SK-N-SH (cell line): ENCODE measurements around the gene ASCC1. TPM values are rescaled to one million over a fixed set of nuclear protein-coding genes. Genes with fewer than 3 reads are reported as not detected.

Experiments used
- CTCF ChIA-PET: fragments of 300-600, 350-600 bp; formaldehyde crosslinking; extraction: SDS; loops from one replicate; lab custom pipeline; 2021; lab: Yijun Ruan, JAX
- POLR2A ChIA-PET: fragments of 350-600 bp; sonication (Branson Sonifier 250); formaldehyde crosslinking; extraction: SDS; loops from one replicate; lab custom pipeline; 2020; ENCODE audit warnings: antibody characterized with exemption, inconsistent platforms; lab: Yijun Ruan, JAX
- DNase-seq: peaks from one replicate; pipeline ENCODE4 v3.0.0; 2012
- H2AFZ ChIP-seq: fragments of 200-600 bp; sonication (generic); 2 replicates; pipeline ENCODE4 v1.8.1; 2016; ENCODE audit warnings: antibody characterized with exemption, mild to moderate bottlenecking, low read depth
- H3F3A ChIP-seq: fragments of 200-600 bp; sonication (generic); replicated peaks from 2 replicates; pipeline ENCODE3; 2016; ENCODE audit warnings: antibody characterized with exemption, mild to moderate bottlenecking; ENCODE audit not compliant: insufficient read depth
- H3K27ac ChIP-seq, 2 experiments: fragments of 200-500 bp in 1 of 2; fragments of 200-600 bp in 1 of 2; sonication (Bioruptor generic) in 1 of 2; sonication (generic), shearing (Covaris generic) in 1 of 2; 2 replicates each; pipeline versions ENCODE4 v1.5.1 to v1.6.1; 2014 to 2016; ENCODE audit warnings: low read depth in 2 of 2, inconsistent platforms in 1 of 2, low read length in 1 of 2, mild to moderate bottlenecking in 1 of 2, mixed read lengths in 1 of 2
- H3K27me3 ChIP-seq: fragments of 200-600 bp; sonication (generic), shearing (Covaris generic); 2 replicates; pipeline ENCODE4 v1.6.1; 2016; ENCODE audit warnings: mixed run types; ENCODE audit not compliant: insufficient read depth
- H3K36me3 ChIP-seq, 2 experiments: fragments of 200-500 bp in 1 of 2; fragments of 200-600 bp in 1 of 2; sonication (Bioruptor generic) in 1 of 2; sonication (generic) in 1 of 2; replicated peaks in 1 of 2; 2 replicates each; pipeline versions ENCODE3 to v1.5.1; 2014 to 2016; ENCODE audit warnings: low read length in 1 of 2, mild to moderate bottlenecking in 1 of 2; ENCODE audit not compliant: insufficient read depth in 2 of 2, control insufficient read depth in 1 of 2
- H3K4me1 ChIP-seq, 2 experiments: fragments of 200-500 bp in 1 of 2; fragments of 200-600 bp in 1 of 2; sonication (Bioruptor generic) in 1 of 2; sonication (generic), shearing (Covaris generic) in 1 of 2; 2 replicates each; pipeline versions ENCODE4 v1.5.1 to v1.6.1; 2014 to 2016; ENCODE audit warnings: low read depth in 1 of 2, low read length in 1 of 2, mixed run types in 1 of 2; ENCODE audit not compliant: insufficient read depth in 2 of 2, control insufficient read depth in 1 of 2
- H3K4me2 ChIP-seq: fragments of 200-600 bp; sonication (generic), shearing (Covaris generic); 2 replicates; pipeline ENCODE4 v1.6.1; 2017; ENCODE audit warnings: mixed run types
- H3K4me3 ChIP-seq, 2 experiments: fragments of 200-500 bp in 1 of 2; fragments of 200-600 bp in 1 of 2; sonication (Bioruptor generic) in 1 of 2; sonication (generic), shearing (Covaris generic) in 1 of 2; 2 replicates each; pipeline versions ENCODE4 v1.5.1 to v1.8.1; 2014 to 2016; ENCODE audit warnings: low read depth in 2 of 2, inconsistent platforms in 1 of 2, low read length in 1 of 2, mild to moderate bottlenecking in 1 of 2, mixed read lengths in 1 of 2, moderate library complexity in 1 of 2
- H3K79me2 ChIP-seq: fragments of 200-600 bp; sonication (generic); 2 replicates; pipeline ENCODE4 v1.8.1; 2017; ENCODE audit warnings: mild to moderate bottlenecking; ENCODE audit not compliant: insufficient read depth
- H3K9ac ChIP-seq: fragments of 200-600 bp; sonication (generic); 2 replicates; pipeline ENCODE4 v1.6.1; 2017; ENCODE audit warnings: mixed run types
- H3K9me2 ChIP-seq: fragments of 200-600 bp; sonication (generic); 2 replicates; pipeline ENCODE4 v1.6.1; 2017; ENCODE audit warnings: mixed run types
- H3K9me3 ChIP-seq: fragments of 200-600 bp; sonication (generic); 2 replicates; pipeline ENCODE4 v1.6.1; 2017; ENCODE audit warnings: mixed run types, mild to moderate bottlenecking, moderate library complexity
- H4K20me1 ChIP-seq: fragments of 200-600 bp; sonication (generic); 2 replicates; pipeline ENCODE4 v1.6.1; 2017; ENCODE audit warnings: mild to moderate bottlenecking, mixed run types; ENCODE audit not compliant: insufficient read depth
- FOSL2 ChIP-seq: IDR thresholded peaks from 2 replicates; pipeline ENCODE4 v1.4.0; 2012; ENCODE audit warnings: low read depth, mild to moderate bottlenecking, moderate library complexity, borderline replicate concordance
- JUND ChIP-seq: IDR thresholded peaks from 2 replicates; pipeline ENCODE4 v1.4.0; 2012
- MXI1 ChIP-seq: IDR thresholded peaks from 2 replicates; pipeline ENCODE4 v1.6.1; 2012; ENCODE audit warnings: mild to moderate bottlenecking, low read depth, low read length, improper control_type of control experiment
- NFIC ChIP-seq: IDR thresholded peaks from 2 replicates; pipeline ENCODE4 v1.4.0; 2012; ENCODE audit warnings: borderline replicate concordance
- NRF1 ChIP-seq: IDR thresholded peaks from 2 replicates; pipeline ENCODE4 v1.6.1; 2012; ENCODE audit warnings: low read depth, mild to moderate bottlenecking, low read length
- RCOR1 ChIP-seq: fragments of 150-350 bp; IDR thresholded peaks from 2 replicates; pipeline ENCODE4 v1.6.1; 2017; ENCODE audit warnings: antibody characterized with exemption, low read length
- RFX5 ChIP-seq: IDR thresholded peaks from 2 replicates; pipeline ENCODE4 v1.6.1; 2012; ENCODE audit warnings: mild to moderate bottlenecking, improper control_type of control experiment, low read length
- RXRA ChIP-seq: IDR thresholded peaks from 2 replicates; pipeline ENCODE4 v1.4.0; 2012; ENCODE audit warnings: low read depth, mild to moderate bottlenecking, borderline replicate concordance
- WGBS: methylation state at CpG from one replicate; pipeline ENCODE4 v1.1.6; 2017; ENCODE audit warnings: low lambda C conversion rate; 5-methylcytosine and 5-hydroxymethylcytosine counted together
- polyA plus RNA-seq, 3 experiments: library from polyadenylated mRNA; depleted of rRNA; stranded (reverse); fragments of >200 nt; gene quantifications; 2 replicates each; pipeline ENCODE4 v1.2.3, GENCODE V29; 2012
- TF ChIP-seq, protein P1 (sequence below): fragments of 150-350 bp; IDR thresholded peaks from 2 replicates; pipeline ENCODE4 v1.6.1; 2016; ENCODE audit warnings: mild to moderate bottlenecking, low read depth, low read length
- TF ChIP-seq, protein P2 (sequence below): IDR thresholded peaks from 2 replicates; pipeline ENCODE4 v1.4.0; 2012; ENCODE audit warnings: low read depth
- TF ChIP-seq, protein P3 (sequence below): fragments of 150-350 bp; IDR thresholded peaks from 2 replicates; pipeline ENCODE4 v1.6.1; 2017; ENCODE audit warnings: antibody characterized with exemption, low read length, low read depth, borderline replicate concordance
- TF ChIP-seq, protein P4 (sequence below): IDR thresholded peaks from 2 replicates; pipeline ENCODE4 v1.4.0; 2012; ENCODE audit warnings: low read depth, borderline replicate concordance

The ASCC1 gene
- polyA plus RNA-seq, 1 of the 3 experiments (the other 2 are of a cell fraction): 15.0 TPM

DNA sequence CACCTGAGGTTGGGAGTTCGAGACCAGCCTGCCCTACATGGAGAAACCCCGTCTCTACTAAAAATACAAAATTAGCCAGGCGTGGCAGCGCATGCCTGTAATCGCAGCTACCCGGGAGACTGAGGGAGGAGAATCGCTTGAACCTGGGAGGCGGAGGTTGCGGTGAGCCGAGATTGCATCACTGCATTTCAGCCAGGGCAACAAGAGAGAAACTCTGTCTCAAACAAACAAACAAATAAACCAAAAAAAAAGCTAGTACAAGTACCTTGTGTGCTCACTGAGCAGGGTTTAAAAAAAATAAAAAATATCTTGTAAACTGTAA, 116.5 kb downstream of the ASCC1 start:
- ChIA-PET CTCF (interaction anchor here (1.4 to 1.7 kb wide), 2 partner anchors 9 to 27 kb away, joined by 3 to 5 read pairs; no protein-coding TSS in a partner anchor), POLR2A (no interaction called here)
- Histone ChIP-seq H3K4me3 (no peak overlapping the region), H3K27me3 (no peaks in the 10 kb centered on the region), H3F3A (peaks cover 9% of the 10 kb centered on the region), H3K9me2 (no peaks in the 10 kb centered on the region), H3K4me2 (no peak overlapping the region), H3K36me3 (peaks cover 0 to 24% of the 10 kb centered on the region in 2 experiments), H3K9ac (no peak overlapping the region), H3K9me3 (no peaks in the 10 kb centered on the region), H3K27ac (no peak overlapping the region), H3K79me2 (no peaks in the 10 kb centered on the region), H2AFZ (no peak overlapping the region), H3K4me1 (peaks cover 4 to 6% of the 10 kb centered on the region in 2 experiments; a peak in 3 of 4 replicates), H4K20me1 (no peaks in the 10 kb centered on the region)
- WGBS: 96% methylated on average over 10 of the region's 10 CpGs
- TF ChIP-seq RXRA (no peak), FOSL2 (no peak), RCOR1 (no peak), NRF1 (no peak), MXI1 (no peak), JUND (no peak), RFX5 (no peak)
- TF ChIP-seq, protein P1, sequence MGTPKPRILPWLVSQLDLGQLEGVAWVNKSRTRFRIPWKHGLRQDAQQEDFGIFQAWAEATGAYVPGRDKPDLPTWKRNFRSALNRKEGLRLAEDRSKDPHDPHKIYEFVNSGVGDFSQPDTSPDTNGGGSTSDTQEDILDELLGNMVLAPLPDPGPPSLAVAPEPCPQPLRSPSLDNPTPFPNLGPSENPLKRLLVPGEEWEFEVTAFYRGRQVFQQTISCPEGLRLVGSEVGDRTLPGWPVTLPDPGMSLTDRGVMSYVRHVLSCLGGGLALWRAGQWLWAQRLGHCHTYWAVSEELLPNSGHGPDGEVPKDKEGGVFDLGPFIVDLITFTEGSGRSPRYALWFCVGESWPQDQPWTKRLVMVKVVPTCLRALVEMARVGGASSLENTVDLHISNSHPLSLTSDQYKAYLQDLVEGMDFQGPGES: no peak
- TF ChIP-seq, protein P2, sequence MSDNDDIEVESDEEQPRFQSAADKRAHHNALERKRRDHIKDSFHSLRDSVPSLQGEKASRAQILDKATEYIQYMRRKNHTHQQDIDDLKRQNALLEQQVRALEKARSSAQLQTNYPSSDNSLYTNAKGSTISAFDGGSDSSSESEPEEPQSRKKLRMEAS: no peak
- TF ChIP-seq, protein P3, sequence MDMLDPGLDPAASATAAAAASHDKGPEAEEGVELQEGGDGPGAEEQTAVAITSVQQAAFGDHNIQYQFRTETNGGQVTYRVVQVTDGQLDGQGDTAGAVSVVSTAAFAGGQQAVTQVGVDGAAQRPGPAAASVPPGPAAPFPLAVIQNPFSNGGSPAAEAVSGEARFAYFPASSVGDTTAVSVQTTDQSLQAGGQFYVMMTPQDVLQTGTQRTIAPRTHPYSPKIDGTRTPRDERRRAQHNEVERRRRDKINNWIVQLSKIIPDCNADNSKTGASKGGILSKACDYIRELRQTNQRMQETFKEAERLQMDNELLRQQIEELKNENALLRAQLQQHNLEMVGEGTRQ: no peak
- TF ChIP-seq, protein P4, sequence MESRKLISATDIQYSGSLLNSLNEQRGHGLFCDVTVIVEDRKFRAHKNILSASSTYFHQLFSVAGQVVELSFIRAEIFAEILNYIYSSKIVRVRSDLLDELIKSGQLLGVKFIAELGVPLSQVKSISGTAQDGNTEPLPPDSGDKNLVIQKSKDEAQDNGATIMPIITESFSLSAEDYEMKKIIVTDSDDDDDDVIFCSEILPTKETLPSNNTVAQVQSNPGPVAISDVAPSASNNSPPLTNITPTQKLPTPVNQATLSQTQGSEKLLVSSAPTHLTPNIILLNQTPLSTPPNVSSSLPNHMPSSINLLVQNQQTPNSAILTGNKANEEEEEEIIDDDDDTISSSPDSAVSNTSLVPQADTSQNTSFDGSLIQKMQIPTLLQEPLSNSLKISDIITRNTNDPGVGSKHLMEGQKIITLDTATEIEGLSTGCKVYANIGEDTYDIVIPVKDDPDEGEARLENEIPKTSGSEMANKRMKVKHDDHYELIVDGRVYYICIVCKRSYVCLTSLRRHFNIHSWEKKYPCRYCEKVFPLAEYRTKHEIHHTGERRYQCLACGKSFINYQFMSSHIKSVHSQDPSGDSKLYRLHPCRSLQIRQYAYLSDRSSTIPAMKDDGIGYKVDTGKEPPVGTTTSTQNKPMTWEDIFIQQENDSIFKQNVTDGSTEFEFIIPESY: no peak
- DNase-seq: no peak

DNA sequence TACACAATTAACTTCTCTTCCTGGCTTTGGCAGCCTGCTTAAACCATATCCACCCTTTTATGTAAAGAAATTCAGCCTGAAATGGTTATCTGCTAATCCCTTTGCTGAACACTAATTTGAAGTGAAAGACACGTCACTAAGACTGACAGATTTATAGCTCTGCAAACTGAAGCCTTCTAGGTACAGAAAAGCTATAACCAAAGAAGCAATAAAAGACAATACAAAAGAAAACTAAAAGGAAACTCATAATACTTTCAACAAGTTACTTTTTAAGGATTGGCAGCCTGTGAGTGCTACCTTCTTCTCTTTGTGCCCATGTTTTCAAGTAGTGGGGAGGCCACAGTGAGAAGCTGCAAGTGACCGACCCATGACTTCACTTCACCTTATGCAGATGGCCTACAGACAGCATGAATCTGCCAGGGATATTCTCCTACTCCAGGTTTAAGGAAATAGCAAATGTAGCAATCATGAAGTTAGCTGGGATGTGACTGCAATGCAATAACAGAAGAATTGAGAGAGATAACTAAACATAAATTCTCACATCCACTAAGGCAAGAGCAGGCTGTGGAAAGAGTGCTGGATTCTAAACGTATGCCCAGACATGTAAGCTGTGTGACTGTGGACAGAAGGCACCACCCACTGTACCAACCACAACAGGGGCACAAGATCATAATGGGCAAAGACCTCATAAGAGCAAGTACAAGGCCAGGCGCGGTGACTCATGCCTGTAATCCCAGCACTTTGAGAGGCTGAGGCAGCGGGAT, 117.1 kb downstream of the ASCC1 start:
- CTCF ChIA-PET: interaction anchor here (1.2 to 1.7 kb wide), 3 partner anchors 9 to 203 kb away, joined by 3 to 5 read pairs (median 3); no protein-coding TSS in a partner anchor
- POLR2A ChIA-PET: no interaction called here
- WGBS: 98% methylated on average over 6 of the region's 6 CpGs
- H2AFZ ChIP-seq: no peak overlapping the region
- no peaks in the 10 kb centered on the region for H3K27me3 ChIP-seq
- H3F3A ChIP-seq: peaks cover 9% of the 10 kb centered on the region
- peaks cover 0 to 24% of the 10 kb centered on the region in 2 experiments for H3K36me3 ChIP-seq
- H3K9me2 ChIP-seq: no peaks in the 10 kb centered on the region
- no peak overlapping the region for H3K9ac ChIP-seq
- no peaks in the 10 kb centered on the region for H3K9me3 ChIP-seq
- no peak overlapping the region for H3K4me3 ChIP-seq
- H3K27ac ChIP-seq: no peak overlapping the region
- TF ChIP-seq RFX5 (no peak), NFIC (no peak)
- TF ChIP-seq, protein P2: no peak
- H3K4me2 ChIP-seq: no peak overlapping the region
- H3K79me2 ChIP-seq: no peaks in the 10 kb centered on the region
- DNase-seq: no peak
- peaks cover 3 to 6% of the 10 kb centered on the region in 2 experiments; a peak in 3 of 4 replicates for H3K4me1 ChIP-seq
- H4K20me1 ChIP-seq: no peaks in the 10 kb centered on the region
